ENCODE results near the gene IRF7.

IRF7 gene

DNA sequence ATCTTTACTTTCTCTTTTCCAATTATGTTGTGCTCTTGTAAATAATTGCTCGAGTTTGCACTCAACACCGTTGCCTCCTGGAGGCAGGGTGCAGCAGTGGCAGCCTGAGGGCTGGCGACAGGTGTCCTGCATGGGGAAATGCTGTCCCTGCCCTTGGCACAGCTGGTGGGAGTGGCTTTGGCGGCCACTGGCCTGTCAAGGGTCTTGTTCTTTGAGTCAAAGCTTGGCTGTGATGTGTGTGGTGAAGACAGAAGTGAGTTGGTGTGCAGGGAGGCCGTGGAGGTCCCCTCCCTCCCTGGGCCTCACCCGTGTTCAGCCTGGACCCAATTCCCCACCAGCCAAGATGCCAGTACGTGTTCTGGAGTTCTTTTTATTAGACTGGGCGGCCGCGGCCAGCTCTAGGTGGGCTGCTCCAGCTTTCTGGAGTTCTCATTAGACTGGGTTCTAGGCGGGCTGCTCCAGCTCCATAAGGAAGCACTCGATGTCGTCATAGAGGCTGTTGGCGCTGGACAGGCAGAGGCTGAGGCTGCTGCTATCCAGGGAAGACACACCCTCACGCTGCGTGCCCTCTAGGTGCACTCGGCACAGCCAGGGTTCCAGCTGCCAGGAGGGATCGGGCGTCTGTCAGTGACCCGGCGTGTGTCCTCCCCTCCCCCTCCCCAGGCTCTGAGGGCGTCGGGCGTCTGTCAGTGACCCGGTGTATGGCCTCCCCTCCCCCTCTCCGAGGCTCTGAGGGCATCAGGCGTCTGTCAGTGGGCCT, 3.4 kb downstream of the IRF7 start:
- H3K27ac ChIP-seq (ENCODE audit: low read length), result no peak overlapping the region
- H4K20me1 ChIP-seq (ENCODE audit: insufficient read depth, low read length), result peaks cover 64% of the 10 kb centered on the region
- peak; percentile 35 for DNase-seq

DNA sequence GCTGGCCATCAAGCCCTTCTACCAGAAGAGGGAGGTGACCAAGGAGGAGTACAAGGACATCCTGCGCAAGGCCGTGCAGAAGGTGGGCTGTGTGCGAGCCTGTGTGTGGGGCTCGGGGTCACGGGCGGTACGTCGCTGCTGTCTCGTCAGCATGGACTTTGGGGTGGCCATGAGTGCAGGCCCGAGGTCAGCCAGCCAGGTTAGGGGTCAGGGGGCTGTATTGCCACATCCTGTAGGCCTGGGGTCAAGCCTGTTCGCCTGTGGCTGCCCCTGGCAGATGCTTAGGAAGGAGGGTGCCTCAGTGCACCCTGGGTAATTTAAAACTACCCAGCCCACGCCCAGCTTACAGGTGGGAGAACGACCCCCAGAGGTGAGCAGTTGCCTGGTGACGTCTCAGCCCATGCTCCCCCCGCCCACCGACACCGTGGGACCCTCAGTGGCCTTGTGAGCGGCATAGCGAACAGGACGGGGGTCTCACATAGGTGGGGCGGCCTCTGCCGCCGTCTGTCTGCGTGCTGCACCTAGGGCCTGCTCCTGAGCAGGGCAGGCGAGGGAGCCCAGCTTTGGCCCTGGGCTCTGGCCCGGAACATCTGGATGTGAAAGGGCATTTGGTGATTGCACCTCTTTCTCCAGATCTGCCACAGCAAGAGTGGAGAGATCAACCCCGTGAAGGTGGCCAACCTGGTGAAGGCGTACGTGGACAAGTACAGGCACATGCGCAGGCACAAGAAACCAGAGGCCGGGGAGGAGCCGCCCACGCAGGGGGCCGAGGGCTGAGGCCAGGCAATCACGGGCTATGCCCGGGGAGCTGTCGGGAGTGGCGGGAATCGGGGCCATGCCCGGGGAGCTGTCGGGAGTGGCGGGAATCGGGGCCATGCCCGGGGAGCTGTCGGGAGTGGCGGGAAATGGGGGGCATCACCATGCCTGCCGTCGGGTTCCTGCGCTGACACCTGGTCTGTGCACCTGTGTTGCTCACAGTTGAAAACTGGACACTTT, 4.5 kb downstream of the IRF7 start:
- Histone ChIP-seq H4K20me1 (ENCODE audit: insufficient read depth, low read length) (peaks cover 69% of the 10 kb centered on the region), H3K4me2 (ENCODE audit: insufficient read depth, low read length) (no peak overlapping the region), H3K36me3 (ENCODE audit: insufficient read depth, low read length) (peaks cover 80% of the 10 kb centered on the region), H3K27ac (ENCODE audit: low read length) (no peak overlapping the region), H3K9ac (ENCODE audit: low read depth, low read length) (no peak overlapping the region), H2AFZ (ENCODE audit: low read depth, low read length) (no peak overlapping the region), H3K79me2 (ENCODE audit: insufficient read depth, low read length) (peaks cover 12% of the 10 kb centered on the region), H3K4me1 (ENCODE audit: insufficient read depth, low read length) (peaks cover 29% of the 10 kb centered on the region), H3K9me3 (ENCODE audit: insufficient read depth, low read length, severe bottlenecking) (no peaks in the 10 kb centered on the region), H3K27me3 (ENCODE audit: insufficient read depth, low read length, poor library complexity) (no peaks in the 10 kb centered on the region), H3K4me3 (ENCODE audit: low read depth in 1 of 2, low read length in 2 of 2) (no peak overlapping the region)
- TF ChIP-seq EZH2 (IDR thresholded peaks at IDR 0.05; ENCODE audit: borderline replicate concordance, low read depth, low read length, severe bottlenecking), result no peak
- TF ChIP-seq, protein P1, sequence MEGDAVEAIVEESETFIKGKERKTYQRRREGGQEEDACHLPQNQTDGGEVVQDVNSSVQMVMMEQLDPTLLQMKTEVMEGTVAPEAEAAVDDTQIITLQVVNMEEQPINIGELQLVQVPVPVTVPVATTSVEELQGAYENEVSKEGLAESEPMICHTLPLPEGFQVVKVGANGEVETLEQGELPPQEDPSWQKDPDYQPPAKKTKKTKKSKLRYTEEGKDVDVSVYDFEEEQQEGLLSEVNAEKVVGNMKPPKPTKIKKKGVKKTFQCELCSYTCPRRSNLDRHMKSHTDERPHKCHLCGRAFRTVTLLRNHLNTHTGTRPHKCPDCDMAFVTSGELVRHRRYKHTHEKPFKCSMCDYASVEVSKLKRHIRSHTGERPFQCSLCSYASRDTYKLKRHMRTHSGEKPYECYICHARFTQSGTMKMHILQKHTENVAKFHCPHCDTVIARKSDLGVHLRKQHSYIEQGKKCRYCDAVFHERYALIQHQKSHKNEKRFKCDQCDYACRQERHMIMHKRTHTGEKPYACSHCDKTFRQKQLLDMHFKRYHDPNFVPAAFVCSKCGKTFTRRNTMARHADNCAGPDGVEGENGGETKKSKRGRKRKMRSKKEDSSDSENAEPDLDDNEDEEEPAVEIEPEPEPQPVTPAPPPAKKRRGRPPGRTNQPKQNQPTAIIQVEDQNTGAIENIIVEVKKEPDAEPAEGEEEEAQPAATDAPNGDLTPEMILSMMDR (IDR thresholded peaks at IDR 0.05; ENCODE audit: borderline replicate concordance, extremely low read depth, low read length, poor library complexity, severe bottlenecking), result no peak
- ATAC-seq (ENCODE audit: insufficient read depth, low read depth), result no peak
- no peak for DNase-seq

More for the DNA sequence above, 3.4 kb downstream of the IRF7 start:
- Histone ChIP-seq H3K4me1 (ENCODE audit: insufficient read depth, low read length) (peaks cover 35% of the 10 kb centered on the region), H3K4me2 (ENCODE audit: insufficient read depth, low read length) (no peak overlapping the region), H3K4me3 (ENCODE audit: low read depth in 1 of 2, low read length in 2 of 2) (no peak overlapping the region), H3K36me3 (ENCODE audit: insufficient read depth, low read length) (peaks cover 69% of the 10 kb centered on the region), H2AFZ (ENCODE audit: low read depth, low read length) (no peak overlapping the region), H3K9ac (ENCODE audit: low read depth, low read length) (no peak overlapping the region), H3K9me3 (ENCODE audit: insufficient read depth, low read length, severe bottlenecking) (no peaks in the 10 kb centered on the region), H3K79me2 (ENCODE audit: insufficient read depth, low read length) (peaks cover 17% of the 10 kb centered on the region), H3K27me3 (ENCODE audit: insufficient read depth, low read length, poor library complexity) (no peaks in the 10 kb centered on the region)
- no peak for TF ChIP-seq EZH2 (IDR thresholded peaks at IDR 0.05; ENCODE audit: borderline replicate concordance, low read depth, low read length, severe bottlenecking)
- TF ChIP-seq, protein P1 (IDR thresholded peaks at IDR 0.05; ENCODE audit: borderline replicate concordance, extremely low read depth, low read length, poor library complexity, severe bottlenecking), result peak; percentile 51
- no peak for ATAC-seq (ENCODE audit: insufficient read depth, low read depth)

DNA sequence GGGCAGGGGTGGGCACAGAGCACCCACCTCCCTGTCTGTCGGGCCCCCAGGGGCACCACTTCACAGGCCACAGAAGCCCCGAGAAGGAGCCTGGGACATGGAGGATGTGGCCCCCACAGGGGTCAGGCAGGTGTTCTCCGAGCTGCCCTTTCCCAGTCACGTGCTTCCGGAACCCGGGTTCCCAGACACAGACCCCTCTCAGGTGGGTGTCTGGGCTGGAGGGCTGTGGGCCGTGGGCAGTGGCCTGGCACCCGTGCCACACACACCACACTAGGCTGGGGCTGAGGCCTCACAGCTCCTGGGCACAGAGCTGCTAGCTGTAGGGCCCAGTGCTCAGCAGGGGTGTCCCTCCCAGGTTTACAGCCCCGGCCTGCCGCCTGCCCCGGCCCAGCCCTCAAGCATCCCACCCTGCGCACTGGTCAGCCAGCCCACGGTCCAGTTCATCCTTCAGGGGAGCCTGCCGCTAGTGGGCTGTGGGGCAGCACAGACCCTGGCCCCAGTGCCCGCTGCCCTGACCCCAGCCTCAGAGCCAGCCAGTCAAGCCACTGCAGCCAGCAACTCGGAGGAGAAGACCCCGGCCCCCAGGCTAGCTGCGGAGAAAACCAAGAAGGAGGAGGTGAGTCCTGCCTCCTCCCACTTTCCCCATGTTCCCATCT, 5.5 kb downstream of the IRF7 start:
- H4K20me1 ChIP-seq (ENCODE audit: insufficient read depth, low read length), result peaks cover 76% of the 10 kb centered on the region
- no peak overlapping the region for H2AFZ ChIP-seq (ENCODE audit: low read depth, low read length)
- H3K79me2 ChIP-seq (ENCODE audit: insufficient read depth, low read length), result peaks cover 10% of the 10 kb centered on the region
- H3K4me3 ChIP-seq (ENCODE audit: low read depth in 1 of 2, low read length in 2 of 2), result no peak overlapping the region
- peaks cover 23% of the 10 kb centered on the region for H3K4me1 ChIP-seq (ENCODE audit: insufficient read depth, low read length)
- H3K9ac ChIP-seq (ENCODE audit: low read depth, low read length), result no peak overlapping the region
- no peak for TF ChIP-seq EZH2 (IDR thresholded peaks at IDR 0.05; ENCODE audit: borderline replicate concordance, low read depth, low read length, severe bottlenecking)
- TF ChIP-seq, protein P1 (IDR thresholded peaks at IDR 0.05; ENCODE audit: borderline replicate concordance, extremely low read depth, low read length, poor library complexity, severe bottlenecking), result no peak
- no peak for ATAC-seq (ENCODE audit: insufficient read depth, low read depth)
- H3K9me3 ChIP-seq (ENCODE audit: insufficient read depth, low read length, severe bottlenecking), result no peaks in the 10 kb centered on the region
- no peak overlapping the region for H3K4me2 ChIP-seq (ENCODE audit: insufficient read depth, low read length)
- DNase-seq, result no peak
- H3K27me3 ChIP-seq (ENCODE audit: insufficient read depth, low read length, poor library complexity), result no peaks in the 10 kb centered on the region
- H3K36me3 ChIP-seq (ENCODE audit: insufficient read depth, low read length), result peaks cover 90% of the 10 kb centered on the region
- H3K27ac ChIP-seq (ENCODE audit: low read length), result no peak overlapping the region
